IMR-90 (cell line): Measurements from ENCODE around the gene GRIPAP1.

ENCODE experiments used
- CEBPB ChIP-seq: IDR thresholded peaks from 2 replicates; pipeline ENCODE4 v1.6.1; 2012; ENCODE audit warnings: low read depth, low read length, improper control_type of control experiment
- CTCF ChIP-seq: conservative IDR thresholded peaks from 2 replicates; pipeline ENCODE4 v1.5.1; 2012; ENCODE audit warnings: mild to moderate bottlenecking, low read depth, low read length, improper control_type of control experiment
- RAD21 ChIP-seq: IDR thresholded peaks from 2 replicates; pipeline ENCODE4 v1.6.1; 2012; ENCODE audit warnings: low read length, improper control_type of control experiment
- TF ChIP-seq, protein P1 (sequence below): fragments of 150-350 bp; IDR thresholded peaks from 2 replicates; pipeline ENCODE4 v1.6.1; 2017; ENCODE audit warnings: mild to moderate bottlenecking, antibody characterized with exemption, low read length, low read depth

- TF ChIP-seq, protein P1, sequence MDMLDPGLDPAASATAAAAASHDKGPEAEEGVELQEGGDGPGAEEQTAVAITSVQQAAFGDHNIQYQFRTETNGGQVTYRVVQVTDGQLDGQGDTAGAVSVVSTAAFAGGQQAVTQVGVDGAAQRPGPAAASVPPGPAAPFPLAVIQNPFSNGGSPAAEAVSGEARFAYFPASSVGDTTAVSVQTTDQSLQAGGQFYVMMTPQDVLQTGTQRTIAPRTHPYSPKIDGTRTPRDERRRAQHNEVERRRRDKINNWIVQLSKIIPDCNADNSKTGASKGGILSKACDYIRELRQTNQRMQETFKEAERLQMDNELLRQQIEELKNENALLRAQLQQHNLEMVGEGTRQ = no peak
- TF ChIP-seq CTCF (no peak), CEBPB (no peak), RAD21 (no peak)
These were observed 23.8 kb downstream of the GRIPAP1 start for GRCh38 chrX:48978226-48978625.
